Measurements from ENCODE around the gene ACE2. TPM values are rescaled to one million over a fixed set of nuclear protein-coding genes. Genes with fewer than 3 reads are reported as not detected.

The ACE2 gene
- total and polyA plus RNA-seq, 2 donors (not counting 3 experiments of a cell fraction or from before 2014, with no cell fraction given), result not detected

- no peak overlapping the region for H3K4me2 ChIP-seq (ENCODE audit: insufficient read depth, low read length)
- ChIA-PET POLR2A (no interaction called here), CTCF (no interaction called here)
- no peak for DNase-seq (ENCODE audit: low read depth, low spot score)
- intact Hi-C loops (cut with micrococcal nuclease), result loop anchor here (5.0 to 10.0 kb wide), 3 partner anchors 62 to 299 kb away; no protein-coding TSS in a partner anchor
- no peak for FAIRE-seq
- dilution Hi-C loops (cut with MboI; ENCODE audit: extremely low pct_ligation_motif_present, low sequenced_read_pairs), result no loop called here
- no peaks in the 10 kb centered on the region for H3K79me2 ChIP-seq (ENCODE audit: control insufficient read depth, insufficient read depth, low read length)
- no peaks in the 10 kb centered on the region for H3K4me1 ChIP-seq (ENCODE audit: control insufficient read depth, extremely low read depth, insufficient read depth, low read length)
- H3K9me3 ChIP-seq (replicated peaks; ENCODE audit: control insufficient read depth, insufficient read depth, low read length), result no peaks in the 10 kb centered on the region
- no peak for TF ChIP-seq JUN (IDR thresholded peaks at IDR 0.05; ENCODE audit: borderline replicate concordance, insufficient read depth, insufficient read length, low read depth)
- TF ChIP-seq POLR2AphosphoS5 (IDR thresholded peaks at IDR 0.05; ENCODE audit: insufficient read depth, low read depth, low read length), result no peak
- TF ChIP-seq FOS (IDR thresholded peaks at IDR 0.05; ENCODE audit: borderline replicate concordance, insufficient read depth, low read length), result no peak
- no peak for TF ChIP-seq MYC (IDR thresholded peaks at IDR 0.05; ENCODE audit: low read depth, low read length)
- no peak for TF ChIP-seq EZH2 (IDR thresholded peaks at IDR 0.05; ENCODE audit: borderline replicate concordance, low read depth, low read length, severe bottlenecking)
- TF ChIP-seq POLR2A (IDR thresholded peaks at IDR 0.05; ENCODE audit: low read depth, low read length), result no peak
- TF ChIP-seq MAX (IDR thresholded peaks at IDR 0.05; ENCODE audit: insufficient read depth, insufficient read length), result no peak
- no peak for TF ChIP-seq GATA2 (IDR thresholded peaks at IDR 0.05; ENCODE audit: insufficient read depth, insufficient read length, low read depth, low read length)
- TF ChIP-seq CTCF (IDR thresholded peaks at IDR 0.05; ENCODE audit: extremely low read depth in 1 of 2, insufficient read depth in 1 of 2, low read depth in 1 of 2, low read length in 2 of 2), result no peak
- H2AFZ ChIP-seq (ENCODE audit: low read depth, low read length), result no peak overlapping the region
- no peaks in the 10 kb centered on the region for H4K20me1 ChIP-seq (replicated peaks; ENCODE audit: control insufficient read depth, extremely low read depth, insufficient read depth, low read length)
- no peak overlapping the region for H3K27ac ChIP-seq (ENCODE audit: insufficient read depth, low read depth, low read length)
- no peaks in the 10 kb centered on the region for H3K9me1 ChIP-seq (replicated peaks; ENCODE audit: control insufficient read depth, extremely low read depth, insufficient read depth, low read length)
- H3K27me3 ChIP-seq (ENCODE audit: control insufficient read depth in 2 of 2, insufficient read depth in 2 of 2, low read length in 2 of 2), result peaks cover 0 to 6% of the 10 kb centered on the region in 2 experiments
- H3K36me3 ChIP-seq (ENCODE audit: control insufficient read depth in 2 of 2, extremely low read depth in 1 of 2, insufficient read depth in 2 of 2, low read length in 2 of 2), result no peaks in the 10 kb centered on the region
- BruUV-seq (replicated peaks), result no TSS peak
- H3K9ac ChIP-seq (replicated peaks; ENCODE audit: extremely low read depth, insufficient read depth, low read length), result no peak overlapping the region
- no peak overlapping the region for H3K4me3 ChIP-seq (replicated peaks in 1 of 3; ENCODE audit: insufficient read depth in 1 of 3, low read depth in 1 of 3, low read length in 3 of 3)
Observed at GRCh38 chrX:15646543-15646942, 45.8 kb upstream of the ACE2 start.

All from endothelial cell of umbilical vein (primary cell).